Small intestine (tissue), 7 donors: ENCODE results near the gene C13orf46. TPM values are rescaled to one million over a fixed set of nuclear protein-coding genes. Genes with fewer than 3 reads are reported as not detected.

Source experiments
- DNase-seq, 2 donors: peaks; one replicate each; pipeline versions ENCODE4 v3.0.0 to v3.0.0-alpha.2; 2013
- FAIRE-seq: peaks from 2 replicates; lab custom pipeline; 2012; peaks lifted over from hg19 to GRCh38; lab: Jason Lieb, UNC
- H3K27ac ChIP-seq, 3 donors: one replicate each; pipeline ENCODE4 v1.5.1; 2013; ENCODE audit warnings: low read length in 2 of 3, mild to moderate bottlenecking in 2 of 3, control low read depth in 1 of 3, inconsistent platforms in 1 of 3, low read depth in 1 of 3, moderate library complexity in 1 of 3
- H3K27me3 ChIP-seq, 3 donors: one replicate each; pipeline ENCODE4 v1.6.1; 2013; ENCODE audit warnings: low read length in 3 of 3, inconsistent platforms in 1 of 3; ENCODE audit not compliant: control insufficient read depth in 3 of 3, insufficient read depth in 3 of 3
- H3K36me3 ChIP-seq, 3 donors: one replicate each; pipeline ENCODE4 v1.6.1; 2013; ENCODE audit warnings: low read length in 3 of 3, inconsistent platforms in 1 of 3, low read depth in 1 of 3, mild to moderate bottlenecking in 1 of 3, moderate library complexity in 1 of 3; ENCODE audit not compliant: control insufficient read depth in 3 of 3, insufficient read depth in 2 of 3
- H3K4me1 ChIP-seq, 3 donors: one replicate each; pipeline ENCODE4 v1.6.1; 2013; ENCODE audit warnings: low read length in 2 of 3, inconsistent platforms in 1 of 3, low read depth in 1 of 3, mild to moderate bottlenecking in 1 of 3, moderate library complexity in 1 of 3; ENCODE audit not compliant: control insufficient read depth in 3 of 3, insufficient read depth in 2 of 3
- H3K4me3 ChIP-seq, 3 donors: one replicate each; pipeline ENCODE4 v1.5.1; 2013; ENCODE audit warnings: low read length in 3 of 3, control low read depth in 1 of 3, inconsistent platforms in 1 of 3, low read depth in 1 of 3, mild to moderate bottlenecking in 1 of 3, moderate library complexity in 1 of 3
- H3K9me3 ChIP-seq, 2 donors: one replicate each; pipeline ENCODE4 v1.6.1; 2013; ENCODE audit warnings: low read depth in 1 of 2, low read length in 1 of 2; ENCODE audit not compliant: control insufficient read depth in 2 of 2, insufficient read depth in 1 of 2
- WGBS, 3 donors: extraction: QIAGEN DNeasy Blood & Tissue Kit; methylation state at CpG; one replicate each; pipeline ENCODE4 v1.1.7; 2013; 5-methylcytosine and 5-hydroxymethylcytosine counted together
- polyA plus RNA-seq, 4 donors: library from polyadenylated mRNA; stranded (reverse) in 3 of 4; unstranded in 1 of 4; fragments of 200-250 nt in 3 of 4; fragments of 120-200 nt in 1 of 4; gene quantifications; one replicate each; pipeline versions ENCODE4 v1.2.1 to v1.2.3, GENCODE V29; 2013
- donor health status: healthy with polysubstance abuse.
- donor health status: control.
- donor health status: control.
- donor health status: Bipolar disorder and iron deficiency.
- donor health status: healthy.

The C13orf46 gene
- polyA plus RNA-seq, 4 donors: 0.04 to 0.27 (median 0.22) TPM; not detected in 1

- H3K9me3 ChIP-seq: peaks cover 0 to 8% of the 10 kb centered on the region in 2 donors
- H3K27ac ChIP-seq: no peak overlapping the region
- WGBS, 3 donors: 26 to 39% (median 26%) methylated on average over 39 to 42 of the region's 42 CpGs
- H3K27me3 ChIP-seq: no peaks in the 10 kb centered on the region
- DNase-seq (peak; percentile 84 to 85), FAIRE-seq (no peak)
- peak overlapping the region in 1 of 3 donors; percentile 23 for H3K4me3 ChIP-seq
- peaks cover 0 to 6% (median 0%) of the 10 kb centered on the region in 3 donors for H3K4me1 ChIP-seq
- H3K36me3 ChIP-seq: no peaks in the 10 kb centered on the region
These were observed 22.5 kb downstream of the C13orf46 start for GRCh38 chr13:113951246-113951999.

DNA sequence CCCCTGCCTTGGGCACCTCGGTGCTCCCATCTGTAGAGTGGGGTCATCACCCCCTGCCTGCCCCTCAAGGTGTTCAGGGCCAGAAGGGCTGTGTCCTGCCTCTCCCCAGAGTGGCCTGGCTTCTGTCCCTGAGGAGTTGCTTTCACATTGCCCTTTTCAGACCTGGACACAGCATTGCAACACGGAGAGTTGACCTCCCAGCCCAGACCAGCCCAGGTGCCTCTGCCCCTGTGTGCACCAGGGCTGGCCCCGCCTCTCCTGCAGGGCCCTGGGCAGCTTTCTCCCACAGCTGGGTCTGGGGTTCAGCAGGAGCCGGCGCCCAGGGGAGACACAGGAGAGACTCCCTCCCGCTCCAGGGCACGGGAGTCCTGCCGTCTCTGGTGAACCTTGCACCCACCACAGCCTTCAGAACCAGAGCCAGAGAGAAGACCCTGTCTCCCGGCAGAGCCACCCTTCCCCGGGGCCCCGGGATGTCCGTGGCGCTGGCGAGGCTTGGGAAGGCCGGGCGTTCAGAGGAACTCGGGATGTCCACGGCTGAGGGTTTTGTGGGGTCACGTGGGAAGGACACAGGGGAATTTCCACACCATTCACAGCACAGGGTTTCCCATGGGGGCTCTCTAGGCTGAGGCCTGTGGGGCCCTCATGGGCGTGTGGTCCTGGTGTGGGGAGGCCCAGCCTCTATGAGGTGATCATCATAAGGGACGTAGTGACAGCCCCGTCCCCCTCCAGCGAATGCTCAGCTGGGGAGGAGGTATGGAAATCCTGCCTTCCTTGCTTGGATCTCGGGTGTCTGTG, 23.2 kb downstream of the C13orf46 start:
- 18 to 59% (median 36%) methylated on average over 23 to 24 of the region's 24 CpGs for WGBS, 3 donors
- no peak for FAIRE-seq
- peaks cover 0 to 6% (median 0%) of the 10 kb centered on the region in 3 donors for H3K4me1 ChIP-seq
- H3K36me3 ChIP-seq: no peaks in the 10 kb centered on the region
- no peaks in the 10 kb centered on the region for H3K27me3 ChIP-seq
- H3K4me3 ChIP-seq: no peak overlapping the region
- DNase-seq: no peak
- peaks cover 0 to 8% of the 10 kb centered on the region in 2 donors for H3K9me3 ChIP-seq
- no peak overlapping the region for H3K27ac ChIP-seq

DNA sequence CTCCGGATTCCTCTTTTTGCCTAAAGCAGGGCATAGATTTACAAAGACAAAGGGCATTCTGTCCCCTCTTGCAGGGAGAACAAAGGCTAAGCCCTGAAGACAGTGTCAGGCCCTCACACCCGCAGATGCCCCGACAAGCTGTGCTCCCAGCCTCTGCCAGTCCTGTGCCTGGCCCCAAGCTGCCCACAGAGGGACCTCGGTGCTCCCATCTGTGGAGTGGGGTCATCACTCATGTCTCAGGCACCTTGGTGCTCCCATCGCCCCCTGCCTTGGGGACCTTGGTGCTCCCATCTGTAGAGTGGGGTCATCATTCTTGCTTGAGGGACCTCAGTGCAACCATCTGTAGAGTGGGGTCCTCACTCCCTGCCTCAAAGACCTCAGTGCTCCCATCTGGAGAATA, 24.3 kb downstream of the C13orf46 start:
- DNase-seq (no peak), FAIRE-seq (no peak)
- Histone ChIP-seq H3K27ac (no peak overlapping the region), H3K4me3 (no peak overlapping the region), H3K4me1 (peaks cover 0 to 6% (median 0%) of the 10 kb centered on the region in 3 donors), H3K9me3 (no peaks in the 10 kb centered on the region), H3K36me3 (no peaks in the 10 kb centered on the region), H3K27me3 (no peaks in the 10 kb centered on the region)
- 55 to 86% (median 66%) methylated on average over 5 of the region's 5 CpGs for whole genome bisulfite sequencing, 3 donors

GRCh38 chr13:113948034-113948742, 25.7 kb downstream of the C13orf46 start:
- Histone ChIP-seq H3K27ac (no peak overlapping the region), H3K27me3 (no peaks in the 10 kb centered on the region), H3K4me1 (peaks cover 0 to 6% (median 0%) of the 10 kb centered on the region in 3 donors), H3K4me3 (no peak overlapping the region), H3K9me3 (no peaks in the 10 kb centered on the region), H3K36me3 (peaks cover 0 to 5% (median 0%) of the 10 kb centered on the region in 3 donors)
- FAIRE-seq (no peak), DNase-seq (no peak)
- 54 to 67% (median 64%) methylated on average over 14 of the region's 14 CpGs for WGBS, 3 donors

DNA sequence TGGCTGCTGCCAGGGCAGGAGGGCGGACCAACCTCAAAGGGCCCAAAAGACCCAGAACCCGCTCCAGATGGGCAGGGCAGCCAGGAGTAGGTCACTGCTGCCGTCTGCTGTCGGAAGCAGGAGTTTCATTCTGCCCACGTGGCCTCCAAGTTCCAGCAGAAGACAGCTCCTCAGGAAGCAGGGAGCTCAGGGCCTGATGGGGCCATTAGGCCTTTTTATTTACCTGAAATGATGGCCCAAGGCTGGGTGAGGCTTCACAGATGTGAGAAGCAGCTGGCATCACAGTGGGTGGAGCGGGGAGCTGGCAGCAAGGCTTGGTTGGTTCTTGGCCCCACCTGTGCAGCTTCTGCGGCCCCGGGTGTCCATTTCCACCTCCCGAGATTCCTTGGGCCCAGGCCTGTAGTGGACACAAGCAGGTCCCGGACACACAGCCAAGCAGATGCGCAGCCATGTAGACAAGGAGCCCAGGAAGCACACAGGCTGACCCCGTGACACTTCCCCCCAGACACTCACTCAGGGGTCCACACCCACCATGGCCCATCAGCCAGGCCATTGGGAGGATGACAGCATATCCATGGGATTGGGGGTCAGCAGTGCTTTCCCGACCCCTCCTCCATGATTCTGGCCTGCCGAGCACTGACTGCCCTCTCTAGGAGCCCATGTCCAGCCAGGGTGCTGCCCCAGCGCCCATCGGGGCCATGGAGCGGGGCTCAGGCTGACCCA, 26.4 kb downstream of the C13orf46 start:
- H3K9me3 ChIP-seq: no peaks in the 10 kb centered on the region
- FAIRE-seq (no peak), DNase-seq (peak; percentile 60 to 66)
- peaks cover 0 to 6% (median 0%) of the 10 kb centered on the region in 3 donors for H3K4me1 ChIP-seq
- H3K27ac ChIP-seq: no peak overlapping the region
- no peak overlapping the region for H3K4me3 ChIP-seq
- no peaks in the 10 kb centered on the region for H3K27me3 ChIP-seq
- 55 to 66% (median 65%) methylated on average over 16 to 17 of the region's 17 CpGs for WGBS, 3 donors
- H3K36me3 ChIP-seq: peaks cover 0 to 5% (median 0%) of the 10 kb centered on the region in 3 donors

DNA sequence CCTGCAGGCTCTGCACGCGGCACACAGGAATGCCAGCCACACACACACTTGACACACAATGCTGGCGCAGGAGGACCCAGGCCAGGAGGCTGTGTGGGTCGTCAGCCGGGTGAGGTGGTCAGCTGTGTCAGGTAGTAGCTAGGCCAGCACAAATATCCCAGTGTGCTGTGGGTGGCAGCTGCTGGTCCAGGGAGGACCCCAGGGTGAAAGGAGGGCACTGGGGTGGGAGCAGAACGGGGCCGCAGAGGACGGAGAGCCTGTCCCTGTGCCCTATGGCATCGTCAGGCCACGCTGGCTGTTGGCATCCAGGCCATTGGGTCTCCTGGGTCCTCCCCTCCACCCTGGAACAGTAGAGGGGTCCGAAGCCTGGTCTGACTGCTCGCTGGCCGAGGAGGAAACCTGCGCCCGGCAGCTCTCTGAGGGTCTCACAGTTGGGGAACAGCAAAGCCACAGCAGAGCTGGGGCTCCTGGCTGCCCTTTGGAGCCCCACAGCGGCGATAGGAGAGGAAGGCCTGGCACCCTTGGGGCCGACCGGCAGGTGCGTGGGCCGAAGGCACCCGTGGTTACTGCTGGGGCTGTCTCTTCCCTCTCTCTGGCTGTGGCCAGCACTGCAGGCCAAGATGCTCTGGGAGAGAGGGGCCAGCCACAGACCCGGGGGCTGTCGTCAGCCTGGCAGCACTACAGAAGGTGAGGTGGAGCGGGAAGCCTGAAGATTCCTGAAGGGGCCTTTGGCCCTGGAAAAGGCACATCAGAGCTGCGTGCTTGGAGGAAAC, 27.3 kb downstream of the C13orf46 start:
- Histone ChIP-seq H3K4me1 (peaks cover 0 to 6% (median 0%) of the 10 kb centered on the region in 3 donors), H3K27ac (no peak overlapping the region), H3K9me3 (no peaks in the 10 kb centered on the region), H3K27me3 (no peaks in the 10 kb centered on the region), H3K36me3 (peaks cover 0 to 5% (median 0%) of the 10 kb centered on the region in 3 donors), H3K4me3 (no peak overlapping the region)
- FAIRE-seq: no peak
- WGBS, 3 donors: 55 to 80% (median 63%) methylated on average over 26 of the region's 26 CpGs
- no peak for DNase-seq

DNA sequence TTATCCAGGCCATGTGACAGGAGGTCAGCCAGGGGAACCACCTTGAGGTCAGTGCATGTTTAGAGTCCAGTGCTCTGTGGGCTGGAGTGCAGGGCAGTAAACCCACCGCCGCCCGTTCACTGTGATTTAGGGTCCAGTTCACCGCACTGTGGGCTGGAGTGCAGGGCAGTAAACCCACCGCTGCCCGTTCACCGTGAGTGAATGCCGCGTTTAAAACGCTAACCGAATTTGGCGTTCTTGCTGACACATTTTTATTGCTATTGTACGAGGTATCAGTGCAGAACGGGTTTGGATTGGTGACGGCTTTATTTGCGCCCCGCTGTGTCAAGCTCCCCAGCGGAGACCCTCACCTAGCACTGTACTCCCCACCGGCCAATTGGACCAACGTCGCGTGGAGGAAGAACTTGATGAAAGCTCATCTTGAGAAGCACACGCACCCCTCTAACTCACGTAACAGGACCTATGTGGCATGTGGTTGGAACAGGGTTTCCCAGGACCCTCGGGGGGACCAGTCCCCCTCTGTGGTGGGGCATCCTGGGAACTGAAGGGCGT, 27.9 kb downstream of the C13orf46 start:
- H3K4me3 ChIP-seq: no peak overlapping the region
- H3K27me3 ChIP-seq: no peaks in the 10 kb centered on the region
- H3K4me1 ChIP-seq: peaks cover 0 to 5% (median 0%) of the 10 kb centered on the region in 3 donors
- 87 to 92% (median 90%) methylated on average over 26 of the region's 26 CpGs for WGBS, 3 donors
- FAIRE-seq (no peak), DNase-seq (no peak)
- no peaks in the 10 kb centered on the region for H3K9me3 ChIP-seq
- peaks cover 0 to 5% (median 0%) of the 10 kb centered on the region in 3 donors for H3K36me3 ChIP-seq
- no peak overlapping the region for H3K27ac ChIP-seq
